HepG2 (cell line): ENCODE results near the gene PBOV1. TPM values are rescaled to one million over a fixed set of nuclear protein-coding genes. Genes with fewer than 3 reads are reported as not detected.

ENCODE experiments used
- ASH2L ChIP-seq: fragments of 300-600, 200-600 bp; sonication (generic); IDR thresholded peaks from 2 replicates; pipeline ENCODE4 v1.7.0; 2017; ENCODE audit warnings: low read depth, mild to moderate bottlenecking, moderate library complexity, mixed read lengths, low read length; ENCODE audit not compliant: insufficient read length
- ATF4 ChIP-seq, 2 experiments: fragments of 450-650 bp in 1 of 2; sonication (generic) in 1 of 2; formaldehyde crosslinking; IDR thresholded peaks; 2 replicates each; pipeline versions ENCODE4 v1.5.0 to v1.8.0; 2020 to 2022; ENCODE audit warnings: mild to moderate bottlenecking in 1 of 2, missing genetic modification reagents in 1 of 2
- ELF1 ChIP-seq: sonication (generic); formaldehyde crosslinking; IDR thresholded peaks from 2 replicates; pipeline ENCODE4 v1.4.0; 2020; ENCODE audit warnings: missing genetic modification reagents
- MAFK ChIP-seq, 2 experiments: IDR thresholded peaks in 1 of 2; conservative IDR thresholded peaks in 1 of 2; 2 replicates each; pipeline ENCODE4 v1.6.1; 2011; ENCODE audit warnings: improper control_type of control experiment in 2 of 2, low read length in 2 of 2
- MIXL1 ChIP-seq: IDR thresholded peaks from 2 replicates; pipeline ENCODE4 v1.6.1; 2016
- PHF20 ChIP-seq: sonication (generic); formaldehyde crosslinking; IDR thresholded peaks from 2 replicates; pipeline ENCODE4 v1.5.0; 2020; ENCODE audit warnings: mild to moderate bottlenecking, missing genetic modification reagents
- PHF8 ChIP-seq: sonication (generic); formaldehyde crosslinking; IDR thresholded peaks from 2 replicates; pipeline ENCODE4 v1.5.0; 2020; ENCODE audit warnings: missing genetic modification reagents
- PITX1 ChIP-seq: sonication (generic); formaldehyde crosslinking; IDR thresholded peaks from 2 replicates; pipeline ENCODE4 v1.5.1; 2020; ENCODE audit warnings: mild to moderate bottlenecking, missing genetic modification reagents
- RAD21 ChIP-seq: fragments of 450-650 bp; formaldehyde crosslinking; IDR thresholded peaks from 2 replicates; pipeline ENCODE4 v1.5.0; 2020; ENCODE audit warnings: mild to moderate bottlenecking
- REL ChIP-seq: sonication (generic); formaldehyde crosslinking; conservative IDR thresholded peaks from 2 replicates; pipeline ENCODE4 v1.8.0; 2022; ENCODE audit warnings: mild to moderate bottlenecking, missing genetic modification reagents, moderate library complexity
- REPIN1 ChIP-seq: sonication (generic); formaldehyde crosslinking; IDR thresholded peaks from 2 replicates; pipeline ENCODE4 v1.8.0; 2022; ENCODE audit warnings: missing genetic modification reagents, low read depth, mild to moderate bottlenecking, borderline replicate concordance
- RXRB ChIP-seq: IDR thresholded peaks from 2 replicates; pipeline ENCODE4 v1.6.1; 2016; ENCODE audit warnings: borderline replicate concordance, missing genetic modification reagents, missing compliant biosample characterization
- SALL1 ChIP-seq: sonication (generic); formaldehyde crosslinking; IDR thresholded peaks from 2 replicates; pipeline ENCODE4 v1.8.0; 2022; ENCODE audit warnings: mild to moderate bottlenecking, missing genetic modification reagents
- SNAI1 ChIP-seq: sonication (generic); formaldehyde crosslinking; IDR thresholded peaks from 2 replicates; pipeline ENCODE4 v1.5.0; 2020; ENCODE audit warnings: mild to moderate bottlenecking, missing genetic modification reagents, borderline replicate concordance
- SRY ChIP-seq: sonication (generic); formaldehyde crosslinking; IDR thresholded peaks from 2 replicates; pipeline ENCODE4 v1.8.0; 2022; ENCODE audit warnings: mild to moderate bottlenecking, missing genetic modification reagents
- SYNCRIP ChIP-seq: fragments of 200-400 bp; formaldehyde crosslinking; IDR thresholded peaks from 2 replicates; pipeline ENCODE4 v1.6.1; 2018; ENCODE audit warnings: mild to moderate bottlenecking, low read depth, low read length; ENCODE audit not compliant: insufficient read depth
- TBX2 ChIP-seq: sonication (generic); formaldehyde crosslinking; IDR thresholded peaks from 2 replicates; pipeline ENCODE4 v1.5.0; 2020; ENCODE audit warnings: missing genetic modification reagents, mild to moderate bottlenecking, borderline replicate concordance
- THAP11 ChIP-seq: IDR thresholded peaks from 2 replicates; pipeline ENCODE4 v1.6.1; 2016; ENCODE audit warnings: missing biosample characterization, missing genetic modification reagents
- ZBTB20 ChIP-seq: sonication (generic); formaldehyde crosslinking; IDR thresholded peaks from 2 replicates; pipeline ENCODE4 v1.8.1; 2023; ENCODE audit warnings: missing genetic modification reagents, low read depth, mild to moderate bottlenecking, borderline replicate concordance
- ZBTB7B ChIP-seq: sonication (generic); formaldehyde crosslinking; IDR thresholded peaks from 2 replicates; pipeline ENCODE4 v1.4.0; 2020; ENCODE audit warnings: missing genetic modification reagents
- ZNF235 ChIP-seq: sonication (generic); formaldehyde crosslinking; IDR thresholded peaks from 2 replicates; pipeline ENCODE4 v1.8.1; 2023; ENCODE audit warnings: mild to moderate bottlenecking, missing genetic modification reagents, borderline replicate concordance
- ZNF251 ChIP-seq: sonication (generic); formaldehyde crosslinking; IDR thresholded peaks from 2 replicates; pipeline ENCODE4 v1.9.0; 2021; ENCODE audit warnings: mild to moderate bottlenecking, missing genetic modification reagents
- ZNF260 ChIP-seq: sonication (generic); formaldehyde crosslinking; IDR thresholded peaks from 2 replicates; pipeline ENCODE4 v1.4.0; 2020; ENCODE audit warnings: missing genetic modification reagents, low read depth, mild to moderate bottlenecking, borderline replicate concordance
- ZNF34 ChIP-seq: sonication (generic); formaldehyde crosslinking; IDR thresholded peaks from 2 replicates; pipeline ENCODE4 v1.4.0; 2020; ENCODE audit warnings: mild to moderate bottlenecking, missing genetic modification reagents, borderline replicate concordance
- ZNF451 ChIP-seq: sonication (generic); formaldehyde crosslinking; IDR thresholded peaks from 2 replicates; pipeline ENCODE4 v1.5.0; 2020; ENCODE audit warnings: mild to moderate bottlenecking, missing genetic modification reagents
- ZNF468 ChIP-seq: sonication (generic); formaldehyde crosslinking; IDR thresholded peaks from 2 replicates; pipeline ENCODE4 v1.8.0; 2022; ENCODE audit warnings: mild to moderate bottlenecking, moderate library complexity, missing genetic modification reagents
- ZNF672 ChIP-seq: sonication (generic); formaldehyde crosslinking; IDR thresholded peaks from 2 replicates; pipeline ENCODE4 v1.8.1; 2022; ENCODE audit warnings: missing genetic modification reagents
- ZNF678 ChIP-seq: sonication (generic); formaldehyde crosslinking; IDR thresholded peaks from 2 replicates; pipeline ENCODE4 v1.4.0; 2020; ENCODE audit warnings: mild to moderate bottlenecking, missing genetic modification reagents
- ZNF740 ChIP-seq: sonication (generic); formaldehyde crosslinking; IDR thresholded peaks from 2 replicates; pipeline ENCODE4 v1.4.0; 2020; ENCODE audit warnings: missing genetic modification reagents
- ZNF75D ChIP-seq: sonication (generic); formaldehyde crosslinking; IDR thresholded peaks from 2 replicates; pipeline ENCODE4 v1.8.1; 2023; ENCODE audit warnings: missing genetic modification reagents, mild to moderate bottlenecking, borderline replicate concordance
- ZNF878 ChIP-seq: sonication (generic); formaldehyde crosslinking; IDR thresholded peaks from 2 replicates; pipeline ENCODE4 v1.8.1; 2023; ENCODE audit warnings: mild to moderate bottlenecking, missing genetic modification reagents, moderate library complexity
- ZSCAN9 ChIP-seq: IDR thresholded peaks from 2 replicates; pipeline ENCODE4 v1.6.1; 2016; ENCODE audit warnings: borderline replicate concordance
- polyA plus RNA-seq, 8 experiments: library from polyadenylated mRNA; depleted of rRNA in 3 of 8; stranded (reverse) in 7 of 8; unstranded in 1 of 8; fragments of >200 nt; fragmentation: Illumina TruSeq in 4 of 8; extraction: Trizol in 4 of 8; gene quantifications; 2 replicates each; pipeline versions ENCODE4 v1.2.1 to v1.2.3, GENCODE V29; 2011 to 2016; ENCODE audit warnings: low read depth in 4 of 8, missing spikeins in 1 of 8, mixed read lengths in 1 of 8; ENCODE audit not compliant: insufficient read depth in 1 of 8
- total RNA-seq, 5 experiments: library from RNA; depleted of rRNA; stranded (reverse); fragments of >200 nt; fragmentation: Illumina TruSeq; extraction: Trizol; gene quantifications; 2 replicates each; pipeline ENCODE4 v1.2.3, GENCODE V29; 2016; ENCODE audit warnings: low read depth in 1 of 5

PBOV1 gene
- total and polyA plus RNA-seq, 2 of the 13 experiments (the other 11 are each of a cell fraction or from before 2014, with no cell fraction given): not detected

- TF ChIP-seq RAD21 (CRISPR knock-in tag) (no peak), ZNF34 (CRISPR knock-in tag) (no peak), SYNCRIP (no peak), PHF8 (CRISPR knock-in tag) (no peak), ZBTB20 (CRISPR knock-in tag) (peak; percentile 99), ZNF260 (CRISPR knock-in tag) (no peak), REPIN1 (CRISPR knock-in tag) (no peak), TBX2 (CRISPR knock-in tag) (0 out of 2 replicates have a peak, but pooled peaks have one; percentile 15), ZNF672 (no peak), PHF20 (CRISPR knock-in tag) (no peak), ZNF235 (CRISPR knock-in tag) (no peak), ZNF468 (CRISPR knock-in tag) (no peak), MAFK (conservative IDR thresholded peaks at IDR 0.05 in 1 of 2, IDR thresholded peaks at IDR 0.05 in 1 of 2; ENCODE audit: low read length in 2 of 2) (peak; percentile 88 to 92), ZNF678 (CRISPR knock-in tag) (no peak), ZNF251 (CRISPR knock-in tag) (no peak), ZBTB7B (CRISPR knock-in tag) (no peak), PITX1 (peak; percentile 20; the same call in 1 of the 2 replicates), REL (no peak), ZNF878 (0 out of 2 replicates have a peak, but pooled peaks have one; percentile 54), ELF1 (CRISPR knock-in tag) (peak; percentile 63), MIXL1 (CRISPR knock-in tag) (peak; percentile 79; the same call in 1 of the 2 replicates), SRY (CRISPR knock-in tag) (no peak), ZNF75D (CRISPR knock-in tag) (no peak), ATF4 (CRISPR knock-in tag; IDR thresholded peaks at IDR 0.05) (peak in 1 of 2 experiments; percentile 32; a peak in 1 of 4 replicates), THAP11 (CRISPR knock-in tag) (peak; percentile 33; the same call in 1 of the 2 replicates), RXRB (CRISPR knock-in tag) (peak; percentile 74), ZNF740 (CRISPR knock-in tag) (no peak), ZNF451 (CRISPR knock-in tag) (no peak), ASH2L (peak; percentile 46), SALL1 (CRISPR knock-in tag) (peak; percentile 85), SNAI1 (CRISPR knock-in tag) (no peak), ZSCAN9 (CRISPR knock-in tag) (no peak)
Observed at GRCh38 chr6:138231381-138231886, 13.1 kb upstream of the PBOV1 start (continued).
